NCI-H146 treated with DMSO at 0.1 percent for 48 hours (cell line): ENCODE results near the gene MT1F.
"Not testable (repeated sequence)": the region's sequence is repeated elsewhere in the genome, so short reads cannot be mapped to it uniquely, and the experiment has no call there.

Source experiments
- DNase-seq: peaks from one replicate; lab custom pipeline; 2025; ENCODE audit not compliant: unreplicated experiment; lab: John Stamatoyannopoulos, UW

The MT1F gene

GRCh38 chr16:56670620-56670934 lies 12.8 kb downstream of the MT1F start:
- no peak for DNase-seq

GRCh38 chr16:56671691-56672090 lies 13.9 kb downstream of the MT1F start:
- DNase-seq: not testable (repeated sequence)

- DNase-seq: not testable (repeated sequence)
These were observed 14.4 kb downstream of the MT1F start for GRCh38 chr16:56672171-56672570.

GRCh38 chr16:56672761-56673536 lies 15.2 kb downstream of the MT1F start:
- no peak for DNase-seq

GRCh38 chr16:56673921-56674320 lies 16.2 kb downstream of the MT1F start:
- no peak for DNase-seq

- not testable (repeated sequence) for DNase-seq
These were observed 16.8 kb downstream of the MT1F start for GRCh38 chr16:56674570-56674969.

- no peak for DNase-seq
These were observed 18.0 kb downstream of the MT1F start for GRCh38 chr16:56675685-56676210.

- no peak for DNase-seq
These were observed 19.7 kb downstream of the MT1F start for GRCh38 chr16:56677474-56677873.

- DNase-seq: no peak
These were observed 21.4 kb downstream of the MT1F start for GRCh38 chr16:56679078-56679730.

GRCh38 chr16:56679818-56680217 lies 22.1 kb downstream of the MT1F start:
- no peak for DNase-seq

GRCh38 chr16:56681939-56682702 lies 24.4 kb downstream of the MT1F start, which contains the start of gene MT1X:
Gene MT1X (plus strand): TSS chr16:56682470. CDS start chr16:56682541, 71 bp downstream.
- peak; percentile 62 for DNase-seq

GRCh38 chr16:56682703-56683397 lies 25.1 kb downstream of the MT1F start:
- no peak for DNase-seq

GRCh38 chr16:56683424-56684172 lies 25.8 kb downstream of the MT1F start:
- DNase-seq: no peak

- no peak for DNase-seq
These were observed 26.6 kb downstream of the MT1F start for GRCh38 chr16:56684256-56684925.

- no peak for DNase-seq
These were observed 27.3 kb downstream of the MT1F start for GRCh38 chr16:56684926-56685590.

GRCh38 chr16:56686758-56687157 lies 29.0 kb downstream of the MT1F start:
- no peak for DNase-seq

- no peak for DNase-seq
These were observed 31.0 kb downstream of the MT1F start for GRCh38 chr16:56688762-56689161.

GRCh38 chr16:56689171-56689570 lies 31.4 kb downstream of the MT1F start:
- DNase-seq: peak; percentile 13

- DNase-seq: no peak
These were observed 32.8 kb downstream of the MT1F start for GRCh38 chr16:56690420-56691122.
